T-helper 1 cell treated with Interleukin-12 subunit alpha and Interleukin-12 subunit beta and Interleukin-4 antibody, amounts not matched to agents 30 μg/mL and 1 μg/mL, for 36 hours (primary cell): Measurements from ENCODE around the gene GABRA5.
"Not testable (repeated sequence)": the region's sequence is repeated elsewhere in the genome, so short reads cannot be mapped to it uniquely, and the experiment has no call there.

Experiments
- H3K27ac Mint-ChIP-seq: one replicate; pipeline ENCODE4 v1.8.0; 2021; ENCODE audit warnings: mild to moderate bottlenecking, mixed read lengths
- H3K27me3 Mint-ChIP-seq: one replicate; pipeline ENCODE4 v1.8.0; 2021; ENCODE audit warnings: low read depth, mixed read lengths
- H3K36me3 Mint-ChIP-seq: one replicate; pipeline ENCODE4 v1.8.0; 2021; ENCODE audit warnings: low read depth, mixed read lengths
- H3K4me1 Mint-ChIP-seq: one replicate; pipeline ENCODE4 v1.8.0; 2021; ENCODE audit warnings: low read depth, mixed read lengths
- H3K4me3 Mint-ChIP-seq: one replicate; pipeline ENCODE4 v1.8.0; 2021; ENCODE audit warnings: mild to moderate bottlenecking, moderate library complexity, mixed read lengths
- H3K9me3 Mint-ChIP-seq: one replicate; pipeline ENCODE4 v1.8.0; 2021; ENCODE audit warnings: mixed read lengths

GABRA5 gene

GRCh38 chr15:26866298-26867199 lies at the start of gene GABRA5:
Gene GABRA5, plus strand, starts transcription at chr15:26867062. Its CDS starts 2,187 bp downstream, at chr15:26869249.
- H3K4me1 Mint-ChIP-seq = no peaks in the 10 kb centered on the region
- H3K27me3 Mint-ChIP-seq = peaks cover 30% of the 10 kb centered on the region
- no peaks in the 10 kb centered on the region for H3K36me3 Mint-ChIP-seq
- no peak within 1 kb of the TSS for H3K4me3 Mint-ChIP-seq
- H3K9me3 Mint-ChIP-seq = no peaks in the 10 kb centered on the region
- no peak within 1 kb of the TSS for H3K27ac Mint-ChIP-seq

DNA sequence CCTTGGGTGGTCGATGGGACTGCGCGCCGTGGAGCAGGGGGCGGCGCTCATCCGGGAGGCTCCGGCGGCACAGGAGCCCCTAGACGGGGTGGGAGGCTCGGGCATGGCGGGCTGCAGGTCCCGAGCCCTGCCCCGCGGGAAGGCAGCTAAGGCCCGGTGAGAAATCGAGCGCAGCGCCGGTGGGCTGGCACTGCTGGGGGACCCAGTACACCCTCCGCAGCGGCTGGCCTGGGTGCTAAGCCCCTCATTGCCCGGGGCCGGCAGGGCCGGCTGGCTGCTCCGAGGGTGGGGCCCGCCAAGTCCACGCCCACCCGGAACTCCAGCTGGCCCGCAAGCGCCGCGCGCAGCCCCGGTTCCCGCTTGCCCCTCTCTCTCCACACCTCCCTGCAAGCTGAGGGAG lies 35.7 kb upstream of the GABRA5 start:
- H3K9me3 Mint-ChIP-seq = peaks cover 33% of the 10 kb centered on the region
- not testable (repeated sequence) for H3K4me3 Mint-ChIP-seq

DNA sequence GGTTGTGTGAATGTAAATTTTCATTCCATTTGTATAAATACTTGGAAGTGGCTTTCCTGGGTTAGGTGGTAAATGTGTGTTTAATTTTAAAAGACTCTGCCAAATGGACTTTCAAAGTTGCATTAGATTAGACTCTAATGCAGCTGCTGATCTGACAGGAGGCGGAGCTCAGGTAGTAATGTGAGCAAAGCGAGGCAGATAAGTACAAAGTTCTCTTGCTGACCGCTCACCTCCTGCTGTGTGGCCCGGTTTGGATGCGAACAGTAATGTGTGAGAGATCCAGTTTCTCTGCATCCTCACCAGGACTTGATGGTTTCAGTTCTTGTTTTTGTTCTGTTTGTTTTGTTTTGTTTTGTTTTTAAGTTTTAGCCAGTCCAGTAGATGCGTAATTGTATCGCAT lies 34.9 kb upstream of the GABRA5 start:
- peaks cover 40% of the 10 kb centered on the region for H3K9me3 Mint-ChIP-seq

More for the DNA sequence above, 35.7 kb upstream of the GABRA5 start:
- H3K4me1 Mint-ChIP-seq, H3K27me3 Mint-ChIP-seq, H3K36me3 Mint-ChIP-seq, H3K27ac Mint-ChIP-seq: not testable (repeated sequence)

GRCh38 chr15:26838742-26839460 lies 28.0 kb upstream of the GABRA5 start:
- peaks cover 22% of the 10 kb centered on the region for H3K9me3 Mint-ChIP-seq
- no peaks in the 10 kb centered on the region for H3K4me1 Mint-ChIP-seq
- no peaks in the 10 kb centered on the region for H3K36me3 Mint-ChIP-seq
- no peak overlapping the region for H3K4me3 Mint-ChIP-seq
- no peak overlapping the region for H3K27ac Mint-ChIP-seq
- H3K27me3 Mint-ChIP-seq = peaks cover 5% of the 10 kb centered on the region

More for the DNA sequence above, 34.9 kb upstream of the GABRA5 start:
- H3K4me3 Mint-ChIP-seq = no peak overlapping the region
- H3K36me3 Mint-ChIP-seq = no peaks in the 10 kb centered on the region
- H3K27me3 Mint-ChIP-seq = no peaks in the 10 kb centered on the region
- no peaks in the 10 kb centered on the region for H3K4me1 Mint-ChIP-seq
- no peak overlapping the region for H3K27ac Mint-ChIP-seq

GRCh38 chr15:26841514-26841913 lies 25.3 kb upstream of the GABRA5 start:
- H3K4me1 Mint-ChIP-seq = no peaks in the 10 kb centered on the region

GRCh38 chr15:26841941-26842340 lies 24.9 kb upstream of the GABRA5 start:
- Mint-ChIP-seq H3K27ac (no peak overlapping the region), H3K27me3 (peaks cover 5% of the 10 kb centered on the region), H3K36me3 (no peaks in the 10 kb centered on the region), H3K4me3 (no peak overlapping the region), H3K4me1 (no peaks in the 10 kb centered on the region), H3K9me3 (peaks cover 14% of the 10 kb centered on the region)

More at GRCh38 chr15:26841514-26841913, 25.3 kb upstream of the GABRA5 start:
- Mint-ChIP-seq H3K27me3 (peaks cover 5% of the 10 kb centered on the region), H3K9me3 (peaks cover 15% of the 10 kb centered on the region), H3K27ac (no peak overlapping the region), H3K36me3 (no peaks in the 10 kb centered on the region), H3K4me3 (no peak overlapping the region)

DNA sequence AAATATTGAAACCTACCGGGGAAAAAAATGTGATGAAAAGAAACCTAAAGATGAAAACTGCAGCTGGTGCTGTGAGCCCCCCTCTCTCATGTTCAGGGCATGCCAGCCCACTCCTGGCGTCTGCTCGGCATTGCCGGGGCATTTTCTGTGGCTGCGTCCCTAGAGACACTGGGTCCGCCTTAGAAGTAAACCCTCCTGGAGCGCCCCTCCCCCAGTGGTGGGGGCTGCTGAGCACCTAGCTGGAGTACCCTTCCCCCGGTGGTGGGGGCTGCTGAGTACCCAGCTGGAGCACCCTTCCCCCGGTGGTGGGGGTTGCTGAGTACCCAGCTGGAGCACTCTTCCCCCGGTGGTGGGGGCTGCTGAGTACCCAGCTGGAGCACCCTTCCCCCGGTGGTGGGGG lies 24.5 kb upstream of the GABRA5 start:
- Mint-ChIP-seq H3K36me3 (no peaks in the 10 kb centered on the region), H3K4me1 (no peaks in the 10 kb centered on the region), H3K27ac (no peak overlapping the region), H3K4me3 (no peak overlapping the region), H3K27me3 (peaks cover 5% of the 10 kb centered on the region), H3K9me3 (peaks cover 11% of the 10 kb centered on the region)

- Mint-ChIP-seq H3K27me3 (peaks cover 5% of the 10 kb centered on the region), H3K4me3 (no peak overlapping the region)
Measured at GRCh38 chr15:26844901-26845300, 22.0 kb upstream of the GABRA5 start.

DNA sequence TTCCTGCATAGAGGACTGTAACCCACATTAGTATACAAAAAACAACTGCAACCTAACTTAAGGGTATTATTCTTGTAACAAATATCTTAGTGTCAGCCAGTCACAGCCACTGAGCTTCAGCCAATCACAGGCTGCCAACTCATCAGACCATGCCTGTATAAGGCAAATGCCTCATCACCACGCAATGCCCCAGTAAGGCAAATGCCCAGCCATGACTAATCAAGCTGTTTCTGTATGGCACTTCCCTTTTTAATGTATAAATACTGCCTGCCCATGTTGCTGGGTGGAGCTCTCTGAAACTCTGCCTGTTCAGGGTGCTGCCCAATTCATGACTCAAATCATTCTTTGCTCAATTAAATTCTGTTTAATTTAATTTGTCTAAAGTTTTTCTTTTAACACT lies 18.4 kb upstream of the GABRA5 start:
- Mint-ChIP-seq H3K36me3 (no peaks in the 10 kb centered on the region), H3K27ac (no peak overlapping the region), H3K4me3 (no peak overlapping the region), H3K27me3 (no peaks in the 10 kb centered on the region), H3K4me1 (no peaks in the 10 kb centered on the region), H3K9me3 (peaks cover 26% of the 10 kb centered on the region)

More at GRCh38 chr15:26844901-26845300, 22.0 kb upstream of the GABRA5 start:
- Mint-ChIP-seq H3K36me3 (no peaks in the 10 kb centered on the region), H3K9me3 (peaks cover 26% of the 10 kb centered on the region), H3K4me1 (no peaks in the 10 kb centered on the region), H3K27ac (no peak overlapping the region)

DNA sequence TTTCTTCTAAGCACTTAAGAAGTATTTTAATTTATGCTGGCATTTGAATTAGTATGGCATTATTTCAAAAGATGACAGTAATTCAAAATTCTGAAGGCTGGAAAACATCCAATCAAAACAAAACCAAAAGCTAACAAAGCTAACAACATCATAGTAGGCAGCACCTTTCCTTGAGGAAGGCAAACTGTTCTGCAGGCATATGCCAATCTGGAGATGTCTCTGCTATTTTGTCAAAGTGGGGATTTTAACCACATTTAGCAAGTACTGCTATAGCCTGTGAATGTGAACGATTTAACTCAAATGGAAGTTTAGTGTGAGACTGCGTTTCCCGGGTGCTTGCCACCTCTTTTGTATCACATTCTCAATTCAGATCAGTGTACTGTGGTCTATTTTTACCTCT lies 16.7 kb upstream of the GABRA5 start:
- H3K27ac Mint-ChIP-seq = no peak overlapping the region
- no peaks in the 10 kb centered on the region for H3K4me1 Mint-ChIP-seq
- H3K9me3 Mint-ChIP-seq = peaks cover 26% of the 10 kb centered on the region
- H3K36me3 Mint-ChIP-seq = no peaks in the 10 kb centered on the region
- no peak overlapping the region for H3K4me3 Mint-ChIP-seq
- H3K27me3 Mint-ChIP-seq = no peaks in the 10 kb centered on the region

GRCh38 chr15:26852980-26853379 lies 13.9 kb upstream of the GABRA5 start:
- H3K4me1 Mint-ChIP-seq = no peaks in the 10 kb centered on the region
- H3K36me3 Mint-ChIP-seq = no peaks in the 10 kb centered on the region
- H3K27ac Mint-ChIP-seq = no peak overlapping the region
- no peak overlapping the region for H3K4me3 Mint-ChIP-seq
- peaks cover 15% of the 10 kb centered on the region for H3K9me3 Mint-ChIP-seq
- H3K27me3 Mint-ChIP-seq = no peaks in the 10 kb centered on the region

GRCh38 chr15:26854435-26854834 lies 12.4 kb upstream of the GABRA5 start:
- Mint-ChIP-seq H3K9me3 (peaks cover 4% of the 10 kb centered on the region), H3K4me3 (no peak overlapping the region), H3K27me3 (no peaks in the 10 kb centered on the region), H3K4me1 (no peaks in the 10 kb centered on the region), H3K36me3 (no peaks in the 10 kb centered on the region), H3K27ac (no peak overlapping the region)

GRCh38 chr15:26864664-26865191 lies 2.1 kb upstream of the GABRA5 start:
- no peaks in the 10 kb centered on the region for H3K4me1 Mint-ChIP-seq
- H3K9me3 Mint-ChIP-seq = no peaks in the 10 kb centered on the region
- no peak overlapping the region for H3K4me3 Mint-ChIP-seq
- peaks cover 30% of the 10 kb centered on the region for H3K27me3 Mint-ChIP-seq
- H3K27ac Mint-ChIP-seq = no peak overlapping the region
- no peaks in the 10 kb centered on the region for H3K36me3 Mint-ChIP-seq

- Mint-ChIP-seq H3K9me3 (no peaks in the 10 kb centered on the region), H3K27me3 (peaks cover 30% of the 10 kb centered on the region), H3K4me3 (no peak overlapping the region)
Measured at GRCh38 chr15:26867200-26868007, 542 bp downstream of the GABRA5 start.

More at GRCh38 chr15:26867200-26868007, 542 bp downstream of the GABRA5 start:
- no peaks in the 10 kb centered on the region for H3K4me1 Mint-ChIP-seq
- H3K36me3 Mint-ChIP-seq = no peaks in the 10 kb centered on the region
- no peak overlapping the region for H3K27ac Mint-ChIP-seq
